NCI-H2196 treated with DMSO at 0.1 percent for 48 hours (cell line): Measurements from ENCODE around the gene SMAD3.
A peak's percentile ranks its signal among the peaks of the same experiment; 100 is the strongest.
"Not testable (repeated sequence)": the region's sequence is repeated elsewhere in the genome, so short reads cannot be mapped to it uniquely, and the experiment has no call there.

Source experiments
- DNase-seq: peaks from one replicate; lab custom pipeline; 2025; ENCODE audit not compliant: unreplicated experiment; lab: John Stamatoyannopoulos, UW

The SMAD3 gene

DNA sequence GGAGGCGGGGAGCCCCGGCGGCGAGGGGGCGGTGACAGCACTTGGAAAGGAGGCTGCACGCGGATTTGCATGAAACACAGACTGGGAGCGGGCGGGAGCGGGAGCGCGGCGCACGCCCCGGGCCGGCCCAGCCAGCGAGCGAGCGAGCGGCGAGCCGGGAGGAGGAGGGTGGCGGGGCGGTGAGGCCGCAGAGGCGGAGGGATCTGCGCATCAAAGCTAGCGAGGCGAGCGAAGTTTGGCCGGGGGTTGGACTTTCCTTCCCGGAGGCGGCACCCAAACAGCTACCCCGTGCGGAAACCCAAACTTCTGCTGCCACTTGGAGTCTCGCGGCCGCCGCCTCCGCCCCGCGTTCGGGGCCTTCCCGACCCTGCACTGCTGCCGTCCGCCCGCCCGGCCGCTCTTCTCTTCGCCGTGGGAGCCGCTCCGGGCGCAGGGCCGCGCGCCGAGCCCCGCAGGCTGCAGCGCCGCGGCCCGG, at the start of gene SMAD3:
Gene SMAD3, plus strand, starts transcription at position 72 of the 475 bp plus-strand sequence. CDS start 553 bp downstream, outside the sequence.
- peak; percentile 18 for DNase-seq

DNA sequence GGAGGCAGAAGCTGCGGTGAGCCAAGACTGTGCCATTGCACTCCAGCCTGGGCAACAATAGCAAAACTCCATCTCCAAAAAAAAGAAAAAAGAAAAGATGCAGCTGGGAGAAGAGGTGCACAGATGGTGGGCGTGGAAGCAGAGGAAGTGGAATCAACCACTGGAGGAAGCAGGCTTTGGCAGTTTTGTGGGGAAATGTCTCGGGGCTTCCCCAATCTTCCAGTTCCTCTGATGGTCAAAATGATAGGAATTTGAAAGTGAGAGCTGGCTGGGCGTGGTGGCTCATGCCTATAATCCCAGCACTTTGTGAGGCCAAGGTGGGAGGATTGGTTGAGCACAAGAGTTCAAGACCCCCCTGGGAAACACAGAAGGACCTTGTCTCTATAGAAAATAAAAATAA, 48.1 kb upstream of the SMAD3 start:
- no peak for DNase-seq

DNA sequence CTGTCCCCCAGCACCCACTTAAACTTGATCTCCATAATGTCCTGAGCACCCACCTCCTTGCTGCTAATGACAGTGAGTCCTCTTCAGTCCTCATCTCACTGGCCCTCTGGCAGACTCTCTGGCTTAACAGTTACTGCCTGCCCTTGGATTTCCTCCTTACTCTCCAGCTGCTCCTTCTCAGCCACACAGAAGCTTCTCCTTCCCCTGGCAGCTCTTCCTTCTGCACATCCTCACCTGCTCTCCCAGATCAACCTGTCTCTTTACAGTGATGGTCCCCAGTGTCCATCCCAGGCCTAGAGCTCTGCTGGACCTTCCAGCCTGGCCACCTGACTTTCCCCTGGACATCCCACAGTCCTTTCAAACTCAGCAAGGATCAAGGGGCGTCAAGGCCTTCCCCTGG, 47.4 kb upstream of the SMAD3 start:
- DNase-seq, result no peak

DNA sequence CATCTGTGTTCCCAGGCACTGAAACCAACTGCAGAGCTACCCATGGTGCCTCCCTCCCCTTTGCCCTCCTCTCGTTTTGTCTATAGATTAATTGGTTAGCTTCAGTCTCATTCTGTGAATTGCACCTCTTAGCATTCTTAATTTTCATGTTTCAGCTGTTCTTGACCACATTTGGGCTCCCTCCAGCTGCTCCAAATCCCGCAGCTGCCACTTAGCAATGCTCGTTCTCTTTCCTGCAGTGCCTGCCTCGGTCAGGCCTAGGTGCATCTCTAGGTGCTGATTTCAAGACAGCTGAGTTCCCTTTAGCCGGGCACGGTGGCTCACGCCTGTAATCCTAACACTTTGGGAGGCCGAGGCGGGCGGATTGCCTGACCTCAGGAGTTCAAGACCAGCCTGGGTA, 47.0 kb upstream of the SMAD3 start:
- DNase-seq, result no peak

DNA sequence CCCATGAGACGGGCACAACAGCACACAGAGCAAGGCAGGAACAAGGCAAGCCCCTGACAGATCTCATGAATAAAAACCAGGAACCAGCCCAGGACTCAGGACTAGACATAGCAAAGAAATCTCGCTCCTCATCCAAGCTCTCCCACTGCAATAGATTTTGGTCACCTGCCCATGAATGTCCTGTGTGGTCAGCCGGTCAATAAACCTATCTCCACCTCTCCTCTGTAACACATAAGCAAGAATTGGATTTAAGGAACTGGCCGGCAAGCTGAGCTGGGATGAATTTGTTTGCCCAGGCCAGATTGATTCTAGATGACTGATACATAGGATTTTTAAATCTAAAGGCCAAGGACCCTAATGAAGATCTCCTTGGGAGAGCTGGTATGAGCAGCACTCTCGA, 46.3 kb upstream of the SMAD3 start:
- no peak for DNase-seq

DNA sequence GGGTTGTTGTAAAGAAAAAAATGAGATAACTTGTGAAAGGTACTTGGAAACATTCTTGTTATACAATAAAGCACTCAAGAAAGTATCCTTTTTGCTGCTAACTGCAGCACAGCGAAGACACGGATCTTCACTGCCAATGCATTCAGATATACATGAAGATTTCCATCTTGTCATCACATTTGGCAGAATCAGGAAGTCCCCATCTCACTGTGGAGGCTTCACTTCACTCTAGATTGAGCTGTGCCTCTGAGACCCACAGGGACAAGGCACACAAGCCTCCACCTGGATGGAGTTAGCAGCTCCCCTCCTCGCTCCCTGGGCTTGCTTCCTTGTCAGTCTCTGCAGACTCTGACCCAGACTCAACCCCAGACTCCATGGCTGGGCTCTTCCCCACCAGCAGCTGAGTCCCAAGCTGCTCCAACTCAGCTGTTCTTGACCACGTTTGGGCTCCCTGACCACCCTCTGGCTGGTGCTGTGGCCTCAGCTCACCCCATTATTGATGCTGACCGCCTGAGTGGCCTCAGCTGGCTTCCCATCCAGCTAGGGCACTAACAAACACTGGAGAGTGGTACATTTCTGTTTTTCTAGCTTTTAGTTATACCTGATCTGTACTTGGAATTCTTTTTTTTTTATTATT, 45.4 kb upstream of the SMAD3 start:
- no peak for DNase-seq

DNA sequence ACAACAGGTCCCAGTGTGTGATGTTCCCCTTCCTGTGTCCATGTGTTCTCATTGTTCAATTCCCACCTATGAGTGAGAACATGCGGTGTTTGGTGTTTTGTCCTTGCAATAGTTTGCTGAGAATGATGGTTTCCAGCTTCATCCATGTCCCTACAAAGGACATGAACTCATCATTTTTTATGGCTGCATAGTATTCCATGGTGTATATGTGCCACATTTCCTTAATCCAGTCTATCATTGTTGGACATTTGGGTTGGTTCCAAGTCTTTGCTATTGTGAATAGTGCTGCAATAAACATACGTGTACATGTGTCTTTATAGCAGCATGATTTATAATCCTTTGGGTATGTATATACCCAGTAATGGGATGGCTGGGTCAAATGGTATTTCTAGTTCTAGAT, 44.7 kb upstream of the SMAD3 start:
- DNase-seq, result not testable (repeated sequence)

DNA sequence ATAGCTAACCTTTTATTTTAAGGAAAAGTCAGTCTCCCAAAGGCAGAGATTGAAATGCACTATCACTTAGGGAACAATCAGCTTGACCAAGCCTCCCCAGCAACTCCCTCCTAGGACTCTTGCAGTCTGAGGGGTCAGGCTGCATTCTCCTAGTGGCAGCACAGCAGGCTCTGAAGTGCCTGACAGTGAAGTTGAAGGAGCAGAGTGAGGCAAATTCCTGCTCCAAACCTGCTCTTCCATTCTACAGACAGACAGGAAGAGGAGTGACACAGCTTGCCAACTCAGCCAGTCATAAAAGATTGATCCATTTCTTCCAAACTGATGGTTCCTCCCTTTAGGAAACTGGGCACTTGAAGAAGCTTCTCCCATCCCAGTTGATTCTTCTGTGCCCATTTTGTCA, 43.9 kb upstream of the SMAD3 start:
- no peak for DNase-seq

DNA sequence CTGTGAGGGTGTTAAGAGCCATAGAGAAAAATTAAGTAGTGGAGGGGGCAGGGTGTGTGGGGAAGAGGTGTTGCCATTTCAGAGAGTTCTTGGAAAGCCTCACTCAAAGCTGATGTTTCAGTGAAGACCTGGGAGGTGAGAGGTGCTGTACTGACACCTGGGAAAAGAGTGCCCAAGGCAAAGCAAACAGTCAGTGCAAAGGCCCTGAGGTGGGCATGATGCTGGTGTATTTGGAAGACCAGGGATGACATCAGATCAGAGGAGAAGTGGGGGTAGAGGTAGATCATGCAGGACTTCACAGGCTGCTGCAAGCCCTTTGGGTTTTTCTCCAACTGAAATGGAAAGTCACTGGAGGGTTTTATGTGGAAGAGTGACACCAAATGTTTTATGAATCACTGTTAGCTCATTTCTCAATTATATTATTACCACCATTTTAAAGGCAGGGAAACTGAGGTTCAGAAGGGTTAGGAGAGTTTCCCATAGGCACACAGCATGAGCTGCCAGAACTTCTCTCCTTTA, 42.8 kb upstream of the SMAD3 start:
- DNase-seq, result no peak

DNA sequence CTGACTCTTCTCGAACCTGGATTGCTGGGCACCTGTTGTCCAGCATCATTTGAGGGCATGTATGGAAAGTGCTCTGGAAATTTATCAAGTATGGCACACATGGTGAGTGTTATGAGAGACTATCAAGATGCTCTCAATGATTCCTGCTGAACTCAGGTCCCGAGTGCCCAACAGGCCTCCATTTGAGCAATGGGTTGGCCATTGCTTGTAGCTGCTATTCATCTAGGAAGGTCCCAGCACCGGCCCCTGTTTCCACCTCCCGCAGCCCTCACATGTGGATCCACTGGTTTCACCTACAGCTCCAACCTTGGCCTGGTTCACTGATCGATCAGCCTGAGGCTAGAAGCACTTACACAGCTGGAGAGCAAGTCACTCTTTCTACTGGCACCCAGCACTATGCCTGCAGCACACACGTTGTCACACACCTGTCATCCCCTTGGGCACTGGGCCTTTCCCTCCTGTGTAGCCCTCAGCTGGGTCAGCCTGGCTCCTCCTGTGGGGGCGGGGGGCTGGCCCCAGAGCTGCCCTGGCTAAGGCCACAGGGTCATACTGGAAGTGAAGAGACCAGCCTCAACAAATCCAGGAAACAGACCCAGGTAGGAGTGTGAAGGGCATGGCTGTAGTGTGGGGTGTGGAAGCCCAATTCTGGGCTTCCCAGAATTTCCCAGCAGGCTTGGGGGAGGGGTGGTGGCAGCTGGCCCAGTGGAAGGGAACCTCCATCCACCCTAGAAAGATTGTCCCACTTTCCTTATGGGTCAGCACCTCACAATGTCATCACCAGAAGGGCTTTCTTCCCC, 41.7 kb upstream of the SMAD3 start:
- no peak for DNase-seq

DNA sequence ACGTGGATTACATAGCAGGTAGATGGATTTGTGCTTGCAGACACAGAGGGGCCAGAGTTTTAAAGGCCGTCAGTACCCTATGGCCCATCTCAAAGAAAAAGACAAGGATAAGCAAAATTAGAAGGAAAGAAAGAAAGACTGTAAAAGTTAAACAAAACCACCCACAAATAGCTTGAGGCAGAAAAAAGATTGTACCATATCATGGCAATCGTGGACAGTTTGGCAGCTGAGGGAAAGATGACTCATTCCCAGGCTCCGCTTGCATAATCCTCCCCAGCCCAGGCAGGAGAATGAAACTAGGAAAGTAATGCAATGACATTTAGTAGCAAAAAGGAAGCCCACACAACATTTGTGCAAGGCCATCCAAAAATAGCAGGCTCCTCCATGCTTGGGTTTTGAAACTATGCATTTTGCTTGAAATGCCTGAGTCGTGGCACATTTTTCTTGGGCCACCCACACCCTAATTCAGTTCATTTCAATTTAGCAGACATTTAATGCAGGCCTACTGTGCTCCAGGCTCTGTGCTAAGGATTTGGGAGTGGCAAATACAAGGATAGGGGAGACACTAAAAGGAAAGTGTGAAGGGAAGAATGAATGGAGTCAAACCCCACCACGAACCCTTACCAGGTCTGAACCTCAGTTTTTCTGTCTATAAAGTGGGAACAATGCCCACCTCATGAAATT, 40.9 kb upstream of the SMAD3 start:
- peak; percentile 29 for DNase-seq

DNA sequence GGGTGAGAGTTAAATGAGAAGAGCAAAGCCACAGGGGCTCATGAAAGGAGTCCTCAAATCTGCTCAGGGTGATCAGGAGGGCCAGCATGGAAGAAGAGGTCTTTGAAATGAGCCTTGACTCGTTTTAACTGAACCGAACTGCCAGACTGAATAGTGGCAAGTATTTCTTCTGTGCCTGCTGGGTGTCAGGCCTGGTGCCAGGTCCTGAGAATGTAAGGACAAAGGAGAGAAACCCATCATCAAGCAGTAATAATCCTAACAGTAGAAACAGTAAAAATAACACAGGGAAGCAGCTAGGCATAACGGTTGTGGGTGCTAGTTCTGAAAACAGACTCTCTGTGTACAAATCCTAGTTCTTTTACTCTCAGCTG, 40.4 kb upstream of the SMAD3 start:
- DNase-seq, result no peak

DNA sequence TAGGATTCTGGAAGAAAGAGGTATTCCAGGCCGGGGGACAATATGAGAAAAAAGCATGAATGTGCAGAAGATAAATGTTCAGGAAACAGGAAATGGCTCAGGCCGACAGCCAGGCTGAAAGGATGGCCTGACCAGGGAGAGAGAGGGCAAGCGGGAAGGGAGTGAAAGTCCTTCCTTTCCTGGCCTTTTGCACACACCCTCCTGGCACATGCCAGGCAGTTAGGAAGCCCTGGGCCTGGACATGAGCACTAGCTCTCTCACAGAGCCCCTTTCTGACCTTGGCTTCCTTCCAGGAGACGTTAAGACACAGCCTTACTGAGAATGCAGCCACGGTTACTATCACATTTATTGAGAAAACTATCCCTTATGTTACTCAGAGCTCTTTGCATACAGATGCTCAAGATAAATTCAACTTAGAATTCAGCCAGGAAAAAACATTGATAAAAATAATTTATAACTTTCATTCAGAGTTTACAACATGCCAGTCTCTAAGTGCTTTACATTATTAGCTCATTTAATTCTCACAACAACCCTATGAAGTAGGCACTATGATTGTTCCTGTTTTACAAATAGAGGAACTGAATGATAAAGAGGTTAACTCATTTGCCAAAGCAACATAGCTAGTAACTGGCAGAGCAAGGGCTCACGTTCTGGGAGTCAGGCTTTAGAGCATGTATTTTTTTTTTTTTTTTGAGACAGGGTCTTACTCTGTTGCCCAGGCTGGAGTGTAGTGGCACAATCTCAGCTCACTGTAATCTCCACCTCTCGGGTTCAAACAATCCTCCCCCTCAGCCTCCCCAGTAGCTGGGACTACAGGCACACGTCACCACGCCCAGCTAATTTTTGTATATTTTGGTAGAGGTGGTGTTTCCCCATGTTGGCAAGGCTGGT, 39.4 kb upstream of the SMAD3 start:
- DNase-seq, result no peak

DNA sequence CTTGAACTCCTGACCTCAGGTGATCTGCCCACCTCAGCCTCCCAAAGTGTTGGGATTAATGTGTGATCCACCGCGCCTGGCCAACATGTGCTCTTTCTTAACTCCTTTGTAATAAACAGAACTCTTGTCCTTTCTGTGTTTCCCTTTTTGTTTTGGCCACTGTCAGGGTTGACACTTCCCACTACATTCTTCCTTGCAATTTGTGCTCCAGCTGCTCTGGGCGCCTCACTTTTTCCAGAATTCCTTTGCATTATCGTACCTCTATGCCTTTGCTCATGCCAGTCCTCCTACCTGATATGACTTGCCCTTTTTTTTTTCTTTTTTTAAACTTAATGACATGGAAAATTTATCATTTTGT, 38.8 kb upstream of the SMAD3 start:
- DNase-seq, result no peak

DNA sequence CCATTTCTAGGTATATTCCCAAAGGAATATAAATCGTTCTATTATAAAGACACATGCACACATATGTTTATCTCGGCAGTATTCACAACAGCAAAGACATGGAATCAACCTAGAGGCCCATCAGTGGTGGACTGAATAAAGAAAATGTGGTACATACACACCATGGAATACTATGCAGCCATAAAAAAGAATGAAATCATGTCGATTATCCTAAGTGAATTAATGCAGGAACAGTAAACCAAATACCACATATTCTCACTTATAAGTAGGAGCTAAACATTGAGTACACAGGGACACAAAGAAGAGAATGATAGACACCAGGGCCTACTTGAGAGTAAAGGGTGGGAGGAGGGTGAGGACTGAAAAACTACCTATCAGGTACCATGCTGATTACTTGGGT, 37.0 kb upstream of the SMAD3 start:
- DNase-seq, result not testable (repeated sequence)

DNA sequence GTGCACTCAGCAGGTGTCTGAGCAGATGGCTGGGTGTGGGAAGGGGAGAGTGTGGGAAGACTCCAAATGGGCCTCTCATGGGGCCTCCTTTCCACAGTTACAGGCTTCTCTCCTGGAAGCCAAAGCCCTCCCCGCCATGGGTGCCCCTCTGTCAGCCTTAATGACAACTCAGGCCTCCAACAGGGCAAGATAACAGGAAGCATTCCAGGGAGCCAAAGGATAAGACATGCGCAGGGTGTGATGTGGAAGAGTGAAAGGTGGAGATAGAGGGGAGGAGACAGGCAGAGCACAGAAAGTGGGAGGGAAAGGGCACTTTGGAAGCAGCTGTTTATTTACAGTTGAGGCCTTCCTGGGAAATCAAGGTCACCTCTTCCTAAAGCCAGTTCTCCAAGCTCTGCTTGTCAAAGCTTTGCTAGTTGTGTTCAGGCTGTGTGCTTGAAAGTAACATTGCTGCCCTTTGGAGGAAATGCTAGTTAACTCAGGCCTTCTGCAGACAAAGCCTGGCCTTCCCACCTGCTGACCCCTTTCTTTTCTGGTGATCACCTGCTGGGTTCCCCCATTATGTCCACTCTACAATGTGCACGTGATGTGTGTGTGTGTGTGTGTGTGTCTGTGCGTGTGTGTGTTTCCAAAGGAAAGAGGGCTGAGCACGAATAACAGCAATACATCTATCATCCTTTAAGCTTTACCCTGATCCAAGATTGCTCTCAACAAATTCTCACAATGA, 35.2 kb upstream of the SMAD3 start:
- DNase-seq, result no peak

DNA sequence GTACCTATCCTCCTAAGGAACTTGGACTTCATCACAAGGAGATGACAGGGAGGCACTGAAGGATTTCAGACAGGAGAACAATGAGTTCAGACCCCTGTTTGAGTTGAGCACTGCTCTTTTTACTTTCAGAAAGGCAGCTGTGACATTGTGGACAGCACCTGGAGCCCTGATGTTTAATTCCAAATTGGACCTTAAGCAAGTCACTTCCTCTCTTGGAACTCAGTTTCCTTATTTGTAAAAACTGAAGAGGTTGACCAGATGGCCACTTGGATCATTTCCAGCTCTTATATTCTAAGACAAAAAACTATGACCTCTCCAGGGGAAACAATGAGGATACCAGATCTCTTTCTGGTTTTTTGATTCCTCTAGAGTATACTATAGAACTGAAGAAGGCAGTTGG, 34.1 kb upstream of the SMAD3 start:
- no peak for DNase-seq

DNA sequence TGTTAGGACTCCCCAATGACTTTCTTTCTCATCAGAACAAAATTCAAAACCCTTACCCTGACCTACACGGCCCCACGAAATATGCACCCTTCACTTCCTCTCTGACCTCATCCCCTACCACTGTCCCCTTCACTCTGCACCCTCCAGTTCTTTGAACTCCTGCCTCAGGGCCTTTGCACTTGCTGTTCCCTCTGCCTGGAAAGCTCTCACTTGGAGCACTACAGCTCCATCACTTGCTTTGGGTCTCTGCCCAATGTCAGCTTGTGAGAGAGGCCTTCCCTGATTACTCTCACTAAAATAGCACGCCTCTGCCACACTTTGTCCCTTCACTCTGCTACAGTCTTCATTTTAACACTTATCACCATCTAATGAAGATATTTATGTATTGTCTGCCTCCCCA, 32.8 kb upstream of the SMAD3 start:
- no peak for DNase-seq

DNA sequence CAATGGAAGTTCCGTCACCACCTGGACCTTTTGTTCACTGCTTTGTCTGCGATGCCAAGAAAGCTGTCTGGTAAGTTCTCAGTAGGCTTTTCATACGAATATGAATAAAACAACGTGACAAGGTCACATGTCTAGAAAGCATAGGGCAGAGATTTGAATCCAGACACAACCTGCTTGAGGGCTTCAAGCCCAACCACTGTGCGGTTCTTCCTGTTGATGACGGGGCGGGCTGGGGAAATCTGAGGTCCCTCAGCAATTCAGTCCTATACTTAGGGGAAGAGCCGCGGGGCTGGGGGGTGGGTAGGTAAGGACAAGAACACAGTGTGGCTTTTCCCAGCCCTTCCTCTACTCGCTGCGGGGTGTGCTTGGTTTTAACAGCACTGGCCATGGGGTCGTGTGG, 32.4 kb upstream of the SMAD3 start:
- no peak for DNase-seq

DNA sequence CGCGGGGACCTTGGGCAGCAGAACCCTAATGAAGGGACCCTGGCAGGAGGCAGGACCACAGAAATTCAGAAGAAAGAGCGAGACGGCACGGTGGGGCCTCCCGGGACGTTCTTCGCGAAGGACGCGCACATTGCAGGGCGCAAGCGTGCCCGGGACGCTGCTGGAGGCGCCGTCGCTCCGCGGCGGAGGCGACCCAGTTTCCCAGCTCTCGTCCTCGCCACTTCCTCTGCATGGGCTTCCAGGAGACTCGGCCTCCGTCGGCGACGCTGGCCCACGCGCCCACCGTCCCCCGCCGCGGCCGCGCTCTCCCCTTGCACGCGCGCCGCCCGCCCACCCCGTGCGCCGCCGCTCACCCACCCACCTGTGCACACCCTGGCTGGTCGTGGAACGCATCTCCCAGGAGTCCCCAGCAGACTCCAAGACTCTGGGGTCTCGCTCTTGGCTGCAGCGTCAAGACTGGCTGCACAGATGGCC, 31.8 kb upstream of the SMAD3 start:
- no peak for DNase-seq
